Karpas-422 (cell line): ENCODE results near the gene MZT2B. TPM values are rescaled to one million over a fixed set of nuclear protein-coding genes. Genes with fewer than 3 reads are reported as not detected.
"Not testable (repeated sequence)": the region's sequence is repeated elsewhere in the genome, so short reads cannot be mapped to it uniquely, and the experiment has no call there.

Source experiments
- DNase-seq: peaks from one replicate; pipeline ENCODE4 v3.0.0-alpha.2; 2015
- H2AFZ ChIP-seq: fragments of 200-600 bp; sonication (generic); 2 replicates; pipeline ENCODE4 v1.6.1; 2014; ENCODE audit warnings: antibody characterized with exemption, low read length, mixed read lengths
- H3K27ac ChIP-seq: fragments of 200-600 bp; sonication (generic); 2 replicates; pipeline ENCODE4 v1.5.1; 2014; ENCODE audit warnings: mild to moderate bottlenecking, low read length, moderate library complexity
- H3K27me3 ChIP-seq: fragments of 200-600 bp; sonication (generic); 2 replicates; pipeline ENCODE4 v1.6.1; 2014; ENCODE audit warnings: low read length, mixed read lengths
- H3K36me3 ChIP-seq: fragments of 200-600 bp; sonication (generic); 2 replicates; pipeline ENCODE4 v1.6.1; 2014; ENCODE audit warnings: low read length, mixed read lengths; ENCODE audit not compliant: insufficient read depth
- H3K4me1 ChIP-seq: fragments of 200-600 bp; sonication (generic); 2 replicates; pipeline ENCODE4 v1.6.1; 2014; ENCODE audit warnings: mild to moderate bottlenecking, low read length, mixed read lengths
- H3K4me2 ChIP-seq: fragments of 200-600 bp; sonication (generic); 2 replicates; pipeline ENCODE4 v1.6.1; 2014; ENCODE audit warnings: low read length, low read depth, mild to moderate bottlenecking; ENCODE audit not compliant: poor library complexity, severe bottlenecking
- H3K4me3 ChIP-seq: fragments of 200-600 bp; sonication (generic); 2 replicates; pipeline ENCODE4 v1.5.1; 2014; ENCODE audit warnings: mild to moderate bottlenecking, antibody characterized with exemption, low read length, mixed read lengths
- H3K79me2 ChIP-seq: fragments of 200-600 bp; sonication (generic); 2 replicates; pipeline ENCODE4 v1.6.1; 2014; ENCODE audit warnings: mild to moderate bottlenecking, low read length, mixed read lengths
- H3K9ac ChIP-seq: fragments of 200-600 bp; sonication (generic); 2 replicates; pipeline ENCODE4 v1.6.0; 2014; ENCODE audit warnings: low read length
- H3K9me2 ChIP-seq: fragments of 200-600 bp; sonication (generic), shearing (Covaris generic); replicated peaks from 2 replicates; pipeline ENCODE4 v1.6.0; 2014; ENCODE audit warnings: mild to moderate bottlenecking, low read length, moderate library complexity; ENCODE audit not compliant: insufficient read depth
- H3K9me3 ChIP-seq: fragments of 300-700, 200-600 bp; sonication (generic); 2 replicates; pipeline ENCODE4 v1.6.1; 2014; ENCODE audit warnings: low read length, mixed read lengths
- H4K20me1 ChIP-seq: fragments of 200-600 bp; sonication (generic); 2 replicates; pipeline ENCODE4 v1.6.1; 2014; ENCODE audit warnings: mild to moderate bottlenecking, antibody characterized with exemption, low read length, low read depth; ENCODE audit not compliant: insufficient read depth
- total RNA-seq: library from RNA; depleted of rRNA; stranded (reverse); fragments of >200 nt; shearing (Covaris generic); gene quantifications from 2 replicates; pipeline ENCODE4 v1.2.3, GENCODE V29; 2014; ENCODE audit warnings: low replicate concordance

The MZT2B gene
- total RNA-seq, 1 experiment from 2014 or later = 190 TPM

- not testable (repeated sequence) for DNase-seq, H3K79me2 ChIP-seq, H3K9me3 ChIP-seq, H3K27ac ChIP-seq, H4K20me1 ChIP-seq, H2AFZ ChIP-seq, H3K4me2 ChIP-seq, H3K9ac ChIP-seq, H3K27me3 ChIP-seq, H3K36me3 ChIP-seq, H3K4me3 ChIP-seq, H3K9me2 ChIP-seq
- H3K4me1 ChIP-seq = peaks cover 17% of the 10 kb centered on the region
Measured at GRCh38 chr2:130162486-130162885, 19.6 kb upstream of the MZT2B start.

- H3K4me2 ChIP-seq = no peak overlapping the region
- H3K9ac ChIP-seq = no peak overlapping the region
- no peaks in the 10 kb centered on the region for H3K9me3 ChIP-seq
- no peak overlapping the region for H3K4me3 ChIP-seq
- no peak overlapping the region for H2AFZ ChIP-seq
- no peaks in the 10 kb centered on the region for H3K79me2 ChIP-seq
- H3K9me2 ChIP-seq = no peaks in the 10 kb centered on the region
- DNase-seq = no peak
- H3K36me3 ChIP-seq = peaks cover 8% of the 10 kb centered on the region; the same call in 1 of the 2 replicates
- no peaks in the 10 kb centered on the region for H3K27me3 ChIP-seq
- no peak overlapping the region for H3K27ac ChIP-seq
- H4K20me1 ChIP-seq = no peaks in the 10 kb centered on the region
- peaks cover 12% of the 10 kb centered on the region for H3K4me1 ChIP-seq
Measured at GRCh38 chr2:130162968-130163367, 19.1 kb upstream of the MZT2B start.

- no peak overlapping the region for H3K9ac ChIP-seq
- no peak overlapping the region for H3K4me3 ChIP-seq
- no peaks in the 10 kb centered on the region for H3K9me2 ChIP-seq
- no peaks in the 10 kb centered on the region for H3K4me1 ChIP-seq
- H3K79me2 ChIP-seq = no peaks in the 10 kb centered on the region
- no peaks in the 10 kb centered on the region for H3K27me3 ChIP-seq
- no peaks in the 10 kb centered on the region for H3K9me3 ChIP-seq
- H4K20me1 ChIP-seq = no peaks in the 10 kb centered on the region
- no peak for DNase-seq
- no peak overlapping the region for H3K27ac ChIP-seq
- H3K4me2 ChIP-seq = no peak overlapping the region
- peaks cover 8% of the 10 kb centered on the region; the same call in 1 of the 2 replicates for H3K36me3 ChIP-seq
- no peak overlapping the region for H2AFZ ChIP-seq
Measured at GRCh38 chr2:130165293-130166016, 16.6 kb upstream of the MZT2B start.

GRCh38 chr2:130166611-130167010 is 15.5 kb upstream of the MZT2B start:
- H4K20me1 ChIP-seq, DNase-seq, H3K4me1 ChIP-seq, H3K27ac ChIP-seq, H3K36me3 ChIP-seq, H3K4me2 ChIP-seq, H3K9me2 ChIP-seq, H3K79me2 ChIP-seq, H3K9ac ChIP-seq, H3K27me3 ChIP-seq, H3K9me3 ChIP-seq, H3K4me3 ChIP-seq, H2AFZ ChIP-seq: not testable (repeated sequence)

- not testable (repeated sequence) for H3K9me3 ChIP-seq, H3K4me3 ChIP-seq, H2AFZ ChIP-seq, H3K36me3 ChIP-seq, H4K20me1 ChIP-seq, H3K4me2 ChIP-seq, H3K27ac ChIP-seq, H3K9me2 ChIP-seq, H3K4me1 ChIP-seq, H3K9ac ChIP-seq, H3K79me2 ChIP-seq, H3K27me3 ChIP-seq, DNase-seq
Measured at GRCh38 chr2:130169163-130169562, 12.9 kb upstream of the MZT2B start.

GRCh38 chr2:130169896-130170295 is 12.2 kb upstream of the MZT2B start:
- no peaks in the 10 kb centered on the region for H4K20me1 ChIP-seq
- H3K27ac ChIP-seq = no peak overlapping the region
- no peaks in the 10 kb centered on the region for H3K4me1 ChIP-seq
- H2AFZ ChIP-seq = no peak overlapping the region
- no peaks in the 10 kb centered on the region for H3K79me2 ChIP-seq
- H3K9me2 ChIP-seq = no peaks in the 10 kb centered on the region
- no peak overlapping the region for H3K4me2 ChIP-seq
- no peak overlapping the region for H3K9ac ChIP-seq
- no peak overlapping the region for H3K4me3 ChIP-seq
- no peaks in the 10 kb centered on the region for H3K27me3 ChIP-seq
- peaks cover 4% of the 10 kb centered on the region; the same call in 1 of the 2 replicates for H3K36me3 ChIP-seq
- no peaks in the 10 kb centered on the region for H3K9me3 ChIP-seq
- no peak for DNase-seq

- not testable (repeated sequence) for H3K4me1 ChIP-seq, H3K4me3 ChIP-seq, DNase-seq, H3K27me3 ChIP-seq, H2AFZ ChIP-seq, H3K4me2 ChIP-seq, H3K9me3 ChIP-seq, H3K36me3 ChIP-seq, H4K20me1 ChIP-seq, H3K9ac ChIP-seq, H3K9me2 ChIP-seq, H3K27ac ChIP-seq
- peaks cover 44% of the 10 kb centered on the region for H3K79me2 ChIP-seq
Measured at GRCh38 chr2:130174866-130175265, 7.2 kb upstream of the MZT2B start.

- H3K9ac ChIP-seq = peak overlapping the region; percentile 93
- not testable (repeated sequence) for H3K27me3 ChIP-seq, H3K9me3 ChIP-seq, H3K9me2 ChIP-seq, H3K27ac ChIP-seq, H3K36me3 ChIP-seq
- H2AFZ ChIP-seq = peak overlapping the region; percentile 62; the same call in 1 of the 2 replicates
- DNase-seq = peak; percentile 41
- peaks cover 17% of the 10 kb centered on the region for H3K4me1 ChIP-seq
- peak overlapping the region; percentile 99 for H3K4me3 ChIP-seq
- 0 out of 2 replicates have a peak, but pooled peaks cover 12% of the 10 kb centered on the region for H4K20me1 ChIP-seq
- H3K79me2 ChIP-seq = peaks cover 70% of the 10 kb centered on the region
- H3K4me2 ChIP-seq = peak overlapping the region; percentile 90
Measured at GRCh38 chr2:130180404-130181324, 1.4 kb upstream of the MZT2B start.
